AG08396 (cell line): ENCODE measurements around the gene NSUN2.
A peak's percentile ranks its signal among the peaks of the same experiment; 100 is the strongest.
"Not testable (repeated sequence)": the region's sequence is repeated elsewhere in the genome, so short reads cannot be mapped to it uniquely, and the experiment has no call there.

Experiments used
- DNase-seq: peaks from one replicate; pipeline ENCODE4 v3.0.0; 2012; ENCODE audit warnings: low spot score, mixed read lengths

NSUN2 gene

GRCh38 chr5:6582507-6583048 lies 50.3 kb downstream of the NSUN2 start:
- DNase-seq = no peak

- no peak for DNase-seq
These were observed 51.1 kb downstream of the NSUN2 start for GRCh38 chr5:6581559-6582426.

- DNase-seq = no peak
These were observed 51.8 kb downstream of the NSUN2 start for GRCh38 chr5:6581090-6581489.

GRCh38 chr5:6579535-6579934 lies 53.3 kb downstream of the NSUN2 start:
- no peak for DNase-seq

DNA sequence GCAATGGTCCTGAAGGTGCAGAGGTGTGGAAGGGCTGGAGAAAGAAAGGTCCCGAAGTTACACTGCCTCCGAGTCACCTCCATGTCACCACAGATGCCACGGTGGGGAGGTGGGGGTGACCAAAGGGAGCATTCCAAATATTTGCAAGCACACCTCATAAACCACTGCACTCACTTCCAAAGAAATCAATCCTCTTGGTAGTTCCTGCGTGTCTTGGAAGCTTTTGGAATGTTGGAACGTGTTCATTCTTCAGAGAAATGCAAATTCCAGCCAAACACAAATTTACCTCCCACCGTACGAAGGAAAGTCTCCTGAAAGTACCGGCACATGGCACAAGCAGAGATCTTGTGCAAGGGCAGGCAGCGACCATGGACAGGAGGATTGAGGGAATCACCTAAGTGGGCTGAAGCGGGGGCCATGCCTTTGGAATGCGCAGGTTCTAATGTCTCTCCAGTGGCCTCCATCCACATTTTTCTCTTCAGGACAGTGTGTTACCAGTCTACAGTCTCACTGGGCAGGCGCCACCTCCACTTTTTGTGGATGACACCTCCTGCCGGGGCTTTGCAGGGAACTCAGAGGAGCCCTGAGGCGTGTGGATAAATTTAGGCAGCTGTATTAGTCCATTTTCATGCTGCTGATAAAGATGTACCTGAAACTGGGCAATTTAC lies 54.0 kb downstream of the NSUN2 start:
- no peak for DNase-seq

DNA sequence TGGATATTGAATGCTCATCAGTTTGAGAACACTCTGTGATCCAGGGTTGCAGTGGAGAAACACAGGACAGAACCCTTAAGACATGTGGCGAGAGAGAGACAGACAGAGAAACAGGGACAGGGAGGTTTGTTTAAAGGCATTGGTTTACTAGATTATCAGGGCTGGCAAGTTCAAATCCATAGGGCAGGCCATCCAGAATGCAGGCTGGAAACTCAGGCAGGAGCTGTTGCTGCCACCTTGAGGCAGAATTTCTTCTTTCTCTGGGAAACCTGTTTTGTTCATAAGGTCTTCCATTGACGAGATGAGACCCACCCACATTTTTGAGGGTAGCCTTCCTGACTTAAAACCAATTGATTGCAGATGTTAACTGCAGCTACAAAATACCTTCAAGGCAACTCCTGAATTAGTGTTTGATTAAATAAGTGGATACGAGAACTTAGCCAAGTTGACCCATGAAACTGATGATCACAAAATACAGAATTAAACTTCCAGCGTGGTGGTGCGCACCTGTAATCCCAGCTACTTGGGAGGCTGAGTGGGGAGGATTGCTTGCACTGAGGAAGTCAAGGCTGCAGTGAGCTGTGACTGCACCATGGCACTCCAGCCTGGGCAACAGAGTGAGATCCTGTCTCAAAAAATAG lies 55.9 kb downstream of the NSUN2 start:
- DNase-seq = peak; percentile 77

- no peak for DNase-seq
These were observed 58.2 kb downstream of the NSUN2 start for GRCh38 chr5:6574537-6575245.

GRCh38 chr5:6574111-6574510 lies 58.7 kb downstream of the NSUN2 start:
- no peak for DNase-seq

GRCh38 chr5:6573651-6574101 lies 59.2 kb downstream of the NSUN2 start:
- no peak for DNase-seq

DNA sequence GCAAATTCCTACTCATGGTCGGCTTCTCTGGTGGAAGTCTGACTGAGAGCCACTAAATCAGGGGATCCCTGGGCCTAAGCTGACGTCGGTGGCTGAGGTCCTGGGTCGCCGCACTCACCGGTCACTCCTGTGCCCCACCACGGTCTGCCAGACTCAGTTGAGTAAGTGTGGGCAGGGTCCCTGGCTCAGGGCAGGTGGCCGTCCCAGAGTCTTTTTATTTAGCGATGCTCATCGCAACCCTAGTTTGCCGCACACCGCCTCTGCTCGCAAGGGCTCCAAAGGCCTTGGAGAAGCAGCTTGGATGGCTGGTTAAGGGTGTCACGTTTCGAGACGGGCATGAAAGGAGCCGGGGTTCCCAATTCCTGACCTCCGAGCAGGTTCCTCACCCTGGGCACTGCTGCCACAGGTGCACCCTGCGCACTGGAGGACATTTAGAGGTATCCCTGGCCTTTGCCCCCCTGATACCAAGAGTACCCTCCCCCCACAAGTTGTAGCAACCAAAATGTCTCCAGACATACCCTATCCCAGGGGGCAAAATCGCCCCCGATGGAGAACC lies 59.9 kb downstream of the NSUN2 start:
- DNase-seq = no peak

DNA sequence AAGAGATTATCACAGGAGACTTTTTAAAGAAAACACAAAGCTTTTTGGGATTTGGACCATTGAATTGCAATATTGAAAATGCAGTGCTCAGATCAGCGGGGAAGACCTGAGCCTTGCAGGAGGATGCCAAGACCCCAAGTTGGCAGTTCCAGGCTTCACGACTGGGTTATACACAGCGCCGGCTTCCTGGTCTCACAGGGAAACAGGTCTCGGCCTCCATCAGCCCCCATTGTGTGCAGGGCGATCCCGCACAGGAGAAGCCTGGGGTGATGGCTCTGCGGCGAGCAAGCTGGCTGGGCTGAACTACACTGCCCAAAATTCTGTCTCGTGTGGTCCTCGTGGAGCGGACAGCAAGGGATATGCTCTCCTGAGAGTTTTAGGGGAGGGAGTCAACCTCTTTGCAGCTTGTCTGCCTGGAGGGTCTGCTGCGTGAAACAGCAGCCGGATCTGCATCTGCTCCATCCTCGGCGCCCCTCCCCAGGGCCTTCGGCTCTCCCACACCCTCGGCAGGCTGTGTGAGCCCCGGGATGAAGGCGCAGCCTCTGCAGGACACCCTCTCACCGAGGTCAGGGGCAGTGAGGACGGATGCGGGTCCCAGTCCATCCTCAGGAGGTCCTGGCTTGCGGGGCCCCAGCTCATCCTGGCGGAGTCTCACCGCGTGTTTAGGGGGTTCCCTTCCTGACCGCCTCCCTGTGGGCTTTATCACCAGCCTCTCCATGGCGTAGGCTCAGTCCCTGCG lies 60.6 kb downstream of the NSUN2 start:
- DNase-seq = no peak

GRCh38 chr5:6571607-6572006 lies 61.2 kb downstream of the NSUN2 start:
- DNase-seq = not testable (repeated sequence)

- DNase-seq = no peak
These were observed 62.3 kb downstream of the NSUN2 start for GRCh38 chr5:6570530-6570929.

DNA sequence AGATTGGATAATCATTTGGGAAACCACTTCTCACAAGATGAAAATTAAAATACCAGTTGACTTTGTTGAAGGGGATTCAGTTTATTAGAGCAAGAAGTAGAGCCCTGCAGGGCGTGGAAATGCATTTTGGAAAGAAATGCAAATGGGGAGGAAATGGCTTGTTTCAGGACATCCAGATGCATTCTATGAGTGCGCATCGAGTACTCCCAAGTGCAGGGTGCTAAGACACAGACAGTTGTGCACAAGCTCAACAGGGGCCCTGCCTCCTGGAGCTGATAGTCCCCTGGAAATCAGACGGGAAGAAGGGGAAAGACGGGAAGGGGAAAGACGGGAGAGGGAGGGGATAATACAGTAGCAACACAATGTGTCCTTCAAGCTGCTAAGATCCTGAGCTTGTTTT lies 64.0 kb downstream of the NSUN2 start:
- no peak for DNase-seq

- DNase-seq = no peak
These were observed 64.5 kb downstream of the NSUN2 start for GRCh38 chr5:6568383-6568782.

DNA sequence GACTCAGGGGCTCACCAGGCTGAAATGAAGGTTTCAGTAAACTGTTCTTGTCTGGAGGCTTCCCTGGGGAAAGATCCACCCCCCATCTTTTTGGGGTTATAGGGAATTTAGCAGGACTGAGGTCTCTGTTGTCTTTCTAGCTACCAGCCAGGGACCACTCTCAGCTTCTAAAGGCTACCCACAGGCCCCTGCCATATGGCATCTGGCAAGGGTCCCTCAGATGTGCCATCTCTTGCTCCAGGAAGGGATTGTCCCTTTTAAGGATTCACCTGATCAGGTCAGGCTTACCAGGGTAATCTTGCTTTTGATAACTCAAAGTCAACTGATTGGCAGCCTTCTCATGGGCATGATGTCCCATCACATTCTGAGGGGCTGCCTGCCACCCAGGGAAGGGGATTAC lies 65.0 kb downstream of the NSUN2 start:
- no peak for DNase-seq

DNA sequence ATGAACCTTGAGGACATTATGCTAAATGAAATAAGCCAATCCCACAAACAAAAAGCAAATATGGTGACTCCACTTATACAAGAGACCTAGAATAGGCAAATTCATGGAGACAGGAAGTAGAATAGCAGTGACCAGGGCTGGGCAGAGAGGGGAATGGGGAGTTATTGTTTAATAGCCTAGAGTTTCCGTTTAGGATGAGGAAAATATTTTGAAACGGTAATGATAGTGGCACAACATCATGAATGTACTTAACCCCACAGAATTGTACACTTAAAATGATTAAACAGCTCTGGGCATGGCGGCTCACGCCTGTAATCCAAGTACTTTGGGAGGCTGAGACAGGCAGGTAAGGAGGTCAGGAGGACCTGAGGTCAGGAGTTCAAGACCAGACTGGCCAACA lies 65.8 kb downstream of the NSUN2 start:
- DNase-seq = no peak

- DNase-seq = no peak
These were observed 67.4 kb downstream of the NSUN2 start for GRCh38 chr5:6565492-6565891.

GRCh38 chr5:6557807-6558575 lies 74.9 kb downstream of the NSUN2 start:
- DNase-seq = no peak

DNA sequence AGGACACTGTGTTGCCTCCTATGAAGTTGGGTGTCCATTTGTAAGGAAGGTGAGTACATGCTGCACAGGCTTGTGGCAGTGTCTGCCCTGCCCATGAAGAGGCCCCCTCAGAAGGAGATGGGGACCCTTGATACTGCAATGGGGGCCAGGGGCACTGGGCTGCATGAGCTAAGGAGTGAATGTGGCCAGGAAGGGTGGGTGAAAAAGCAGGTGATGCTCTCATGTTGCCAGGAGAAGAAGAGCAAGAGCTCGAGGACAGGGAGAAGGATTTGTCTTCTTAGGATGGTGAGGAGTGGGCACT lies 76.1 kb downstream of the NSUN2 start:
- no peak for DNase-seq
